ENCODE measurements around the gene KIF3A. TPM values are rescaled to one million over a fixed set of nuclear protein-coding genes. Genes with fewer than 3 reads are reported as not detected.

Gene KIF3A
- total RNA-seq, 1 donor from 2014 or later = 20.7 TPM

DNA sequence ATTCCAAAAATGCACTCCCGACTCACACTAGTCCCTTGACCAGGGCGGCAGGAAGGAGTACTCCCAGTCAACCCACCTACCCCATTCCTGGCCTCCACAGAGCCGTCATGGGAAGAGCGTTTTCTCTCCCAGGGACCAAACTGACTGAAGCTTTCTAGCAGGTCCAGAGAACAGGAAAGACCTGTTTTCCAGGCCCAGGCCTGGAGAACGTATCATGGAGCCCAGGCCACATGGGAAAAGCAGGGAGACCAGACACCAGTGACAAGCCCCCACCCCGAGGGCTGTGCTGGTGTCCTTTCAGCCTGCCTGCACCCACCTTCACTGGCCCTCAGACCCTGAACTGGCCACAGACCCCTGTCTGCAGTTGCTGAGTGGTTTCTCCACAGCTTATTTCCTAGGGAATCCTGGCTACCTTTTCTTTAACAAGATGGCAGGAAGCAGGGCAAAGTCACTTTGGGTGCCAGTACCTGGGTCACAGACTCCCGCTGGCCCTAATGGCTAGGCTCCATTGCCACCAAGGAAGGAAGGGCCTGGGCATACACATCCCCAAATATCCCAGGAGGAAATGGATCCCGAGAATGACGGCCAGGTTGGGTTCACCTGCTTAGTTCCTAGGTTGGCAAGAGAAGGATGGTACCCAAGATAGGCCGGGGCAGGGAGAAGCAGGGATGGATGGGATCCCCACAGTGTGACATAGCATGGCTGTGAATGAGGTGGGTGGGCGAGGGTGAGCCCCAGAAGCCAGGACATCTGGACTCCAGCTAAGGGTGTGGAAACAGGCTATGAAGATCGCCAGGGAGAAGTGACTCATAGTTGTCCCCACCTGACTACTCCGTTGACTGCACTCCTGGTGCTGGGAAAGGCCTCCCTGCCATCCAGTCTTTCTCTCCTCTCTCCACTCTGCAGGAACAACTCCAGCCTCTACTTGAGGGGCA is 22.0 kb upstream of the KIF3A start:
- intact Hi-C loops (cut with DNase I) = no loop called here
- DNase-seq (ENCODE audit: low spot score) = no peak
- ATAC-seq = no peak

DNA sequence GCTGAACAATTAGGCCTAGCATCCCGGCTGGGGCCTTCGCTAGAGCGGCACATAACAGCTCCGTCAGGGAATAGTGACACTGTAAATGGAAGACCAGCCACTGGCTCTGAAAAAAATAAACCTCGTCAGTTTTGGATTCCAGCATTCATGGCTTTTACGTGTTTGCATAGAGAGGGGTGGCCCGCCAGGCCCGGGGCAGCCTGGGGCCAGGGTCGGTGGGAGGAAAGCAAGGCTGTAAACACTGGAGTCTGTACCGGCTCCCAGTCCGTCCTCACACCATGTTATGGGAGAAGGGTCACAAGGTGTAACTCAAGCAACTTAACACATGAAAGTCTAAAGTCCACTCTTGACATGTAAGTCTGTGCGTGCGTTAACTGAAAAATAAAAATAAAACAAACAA is 21.1 kb upstream of the KIF3A start:
- intact Hi-C loops (cut with DNase I) = no loop called here

DNA sequence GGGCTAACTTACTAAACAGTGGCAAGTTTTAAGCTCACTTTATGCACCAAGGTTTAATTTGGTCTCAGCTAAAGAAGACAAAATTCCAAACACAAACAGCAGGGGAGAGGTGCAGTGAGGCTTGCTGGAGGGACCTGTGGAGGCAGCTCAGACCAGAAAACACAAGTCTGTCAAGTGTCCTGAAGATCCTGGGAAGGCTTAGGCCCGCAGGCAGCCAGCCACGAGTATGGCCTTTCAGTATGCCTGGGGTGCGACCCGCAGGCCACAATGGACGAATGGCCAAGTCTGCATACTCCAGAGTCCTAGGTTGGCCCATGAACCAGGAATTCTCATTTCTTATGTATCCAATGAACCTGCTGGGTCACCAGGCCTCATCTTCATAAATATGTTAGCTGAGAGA is 19.2 kb upstream of the KIF3A start:
- intact Hi-C loops (cut with DNase I) = no loop called here
- ATAC-seq = no peak

More for the DNA sequence above, 21.1 kb upstream of the KIF3A start:
- DNase-seq (ENCODE audit: low spot score) (no peak), ATAC-seq (no peak)

DNA sequence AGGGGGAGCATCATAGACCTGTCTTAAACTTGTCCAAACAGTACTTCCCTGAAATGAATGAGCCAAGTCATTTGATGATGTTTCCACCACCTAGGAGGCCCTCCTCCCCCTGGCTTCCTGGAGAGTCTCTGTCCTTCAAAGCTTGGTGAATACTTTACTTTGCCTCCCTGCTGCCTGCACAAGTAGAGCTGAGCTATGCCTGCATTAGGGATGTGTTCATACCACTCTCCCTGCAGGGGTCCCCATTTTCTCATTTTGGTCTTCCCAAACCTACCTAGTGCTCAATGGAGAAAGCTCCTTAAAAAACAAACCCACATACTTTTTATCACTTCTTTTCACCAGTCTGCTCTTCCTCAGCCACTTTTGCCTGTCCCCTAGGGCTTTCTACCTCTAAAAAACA is 17.6 kb upstream of the KIF3A start:
- DNase-seq (ENCODE audit: low spot score) (no peak), ATAC-seq (no peak)
- intact Hi-C loops (cut with DNase I) = no loop called here

More for the DNA sequence above, 19.2 kb upstream of the KIF3A start:
- DNase-seq (ENCODE audit: low spot score) = no peak

DNA sequence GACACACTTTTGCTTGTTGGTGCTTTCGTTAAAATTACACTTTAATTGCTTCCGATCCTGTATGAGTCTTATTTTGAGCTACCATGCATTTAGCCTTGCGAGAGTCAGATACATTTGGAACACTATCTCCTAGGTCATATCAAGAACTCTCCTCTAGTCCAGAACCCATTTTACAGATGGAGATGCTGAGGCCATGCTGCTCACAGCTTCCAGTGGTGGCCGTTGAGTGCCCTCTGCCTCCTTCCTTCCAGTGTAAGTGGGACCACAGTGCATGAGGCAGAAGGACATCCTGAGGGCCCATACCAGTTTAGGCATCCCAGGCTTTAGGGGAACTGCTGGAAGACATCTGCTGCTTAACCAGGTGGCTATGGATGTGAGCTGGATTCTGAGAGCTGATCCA is 16.8 kb upstream of the KIF3A start:
- ATAC-seq = no peak
- intact Hi-C loops (cut with DNase I) = no loop called here
- DNase-seq (ENCODE audit: low spot score) = no peak

DNA sequence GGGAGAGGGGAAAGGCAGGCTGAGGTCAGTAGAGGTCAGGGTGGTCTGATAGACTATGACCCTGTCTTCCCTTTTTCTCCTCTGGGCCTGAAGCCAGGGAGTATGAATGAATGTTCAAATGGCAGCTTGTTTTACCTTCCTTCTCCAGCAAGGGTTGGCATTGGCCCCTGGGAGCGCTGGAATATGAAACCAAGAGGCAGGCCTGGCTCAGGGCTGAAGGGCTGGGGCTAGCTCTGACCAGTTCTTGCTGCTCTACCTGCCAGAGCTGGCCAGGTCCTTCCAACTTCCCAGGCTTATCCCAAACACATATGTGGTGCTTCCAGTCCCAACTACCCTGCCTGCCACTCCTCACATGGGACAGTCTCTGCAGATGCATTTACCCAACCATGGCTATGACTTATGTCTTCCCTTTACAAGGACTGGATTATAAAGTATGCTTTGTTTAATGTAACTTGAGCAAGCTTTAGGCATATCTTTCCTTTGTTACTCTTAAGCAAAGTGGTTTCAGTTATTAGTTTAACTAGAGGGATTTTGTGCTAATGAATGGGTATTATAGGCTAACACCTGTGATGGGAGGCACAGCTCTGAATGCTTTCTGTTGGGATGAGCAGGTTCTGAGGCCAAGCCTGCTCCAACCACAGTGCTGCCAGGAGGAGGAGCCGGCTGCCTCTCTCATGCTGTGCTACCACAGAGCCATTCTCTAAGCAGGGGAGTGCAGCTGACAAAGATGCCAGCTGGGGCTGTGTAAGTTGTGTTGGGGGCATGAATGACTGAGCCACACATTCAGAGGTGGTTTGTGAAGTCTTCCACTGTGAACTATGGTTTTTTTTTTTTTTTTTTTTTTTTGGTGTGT is 16.0 kb upstream of the KIF3A start:
- intact Hi-C loops (cut with DNase I) = no loop called here
- no peak for ATAC-seq

DNA sequence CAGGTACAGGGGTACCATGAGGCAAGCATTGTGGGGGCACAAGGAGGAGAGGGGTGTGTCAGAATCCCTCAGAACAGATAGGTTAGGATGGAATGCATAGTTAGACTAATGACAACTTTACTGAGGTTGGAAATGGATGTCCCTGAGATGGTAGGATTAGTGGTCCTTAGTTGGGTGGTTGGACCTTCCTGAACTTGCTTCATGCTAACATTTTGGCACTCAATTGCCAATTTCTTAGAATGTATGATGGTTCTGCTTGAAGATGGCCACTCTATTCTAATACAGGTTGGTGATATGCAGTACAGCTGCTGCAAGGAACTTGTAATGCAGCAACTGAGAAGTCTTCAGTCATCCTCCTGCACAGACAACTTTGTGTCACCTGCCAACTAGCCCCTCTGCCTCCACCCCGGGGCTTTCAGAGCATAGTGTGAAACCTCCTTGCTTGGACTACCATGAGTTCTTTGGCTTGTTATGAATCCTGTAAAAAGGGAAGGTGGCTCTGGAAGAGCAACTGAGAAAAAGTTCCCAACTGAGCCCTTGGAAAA is 15.3 kb upstream of the KIF3A start:
- DNase-seq (ENCODE audit: low spot score) (no peak), ATAC-seq (no peak)
- intact Hi-C loops (cut with DNase I) = no loop called here

More for the DNA sequence above, 16.0 kb upstream of the KIF3A start:
- no peak for DNase-seq (ENCODE audit: low spot score)

DNA sequence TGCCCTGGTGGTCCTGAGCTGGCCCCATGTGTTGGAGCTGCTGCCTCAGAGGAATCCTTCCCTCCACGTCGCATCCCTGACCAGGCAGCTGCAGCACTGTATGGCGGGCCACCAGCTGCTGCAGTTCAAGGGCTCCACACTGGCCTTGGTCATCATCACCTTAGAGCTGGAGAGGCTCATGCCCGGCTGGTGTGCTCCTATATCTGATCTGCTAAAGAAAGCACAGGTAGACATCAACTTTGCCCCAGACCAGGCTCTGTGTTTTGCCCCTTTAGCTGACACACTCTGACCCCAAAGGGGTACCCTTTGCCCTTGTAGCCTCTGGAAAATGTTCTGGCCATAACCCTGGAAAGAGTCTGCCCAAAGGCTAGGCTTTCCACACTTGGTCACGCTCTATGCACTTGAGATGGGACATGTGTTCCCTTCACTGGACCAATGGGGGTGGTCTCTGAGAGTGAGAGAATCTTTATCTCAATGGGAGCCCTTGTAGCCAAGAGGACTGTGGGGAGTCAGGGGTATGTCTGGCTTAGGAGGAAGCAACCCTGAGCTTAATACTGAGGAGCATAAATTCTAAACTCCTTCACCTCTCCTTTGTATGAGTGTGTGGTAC is 14.7 kb upstream of the KIF3A start:
- intact Hi-C loops (cut with DNase I) = no loop called here
- DNase-seq (ENCODE audit: low spot score) = no peak
- ATAC-seq = peak; percentile 8

DNA sequence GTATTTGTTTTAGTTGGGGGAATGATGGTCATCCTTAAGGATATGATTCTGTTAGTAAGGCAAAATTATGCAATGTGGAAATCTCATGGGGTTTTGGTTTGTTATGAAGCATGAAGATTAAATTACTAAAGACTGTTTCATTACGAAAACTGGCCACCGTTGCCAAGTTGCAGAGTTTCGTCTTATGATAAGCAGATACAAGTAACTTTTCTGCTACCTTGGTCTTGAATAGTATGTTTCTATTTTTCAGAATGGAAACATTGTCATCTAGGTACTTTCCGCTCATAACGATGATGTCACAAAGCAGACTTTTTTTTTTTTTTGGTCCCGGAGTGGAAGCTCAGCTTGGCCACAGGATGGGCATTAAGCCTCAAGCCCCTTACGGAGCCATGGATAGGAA is 14.1 kb upstream of the KIF3A start:
- DNase-seq (ENCODE audit: low spot score) = peak; percentile 85
- intact Hi-C loops (cut with DNase I) = no loop called here
- ATAC-seq = peak; percentile 86

DNA sequence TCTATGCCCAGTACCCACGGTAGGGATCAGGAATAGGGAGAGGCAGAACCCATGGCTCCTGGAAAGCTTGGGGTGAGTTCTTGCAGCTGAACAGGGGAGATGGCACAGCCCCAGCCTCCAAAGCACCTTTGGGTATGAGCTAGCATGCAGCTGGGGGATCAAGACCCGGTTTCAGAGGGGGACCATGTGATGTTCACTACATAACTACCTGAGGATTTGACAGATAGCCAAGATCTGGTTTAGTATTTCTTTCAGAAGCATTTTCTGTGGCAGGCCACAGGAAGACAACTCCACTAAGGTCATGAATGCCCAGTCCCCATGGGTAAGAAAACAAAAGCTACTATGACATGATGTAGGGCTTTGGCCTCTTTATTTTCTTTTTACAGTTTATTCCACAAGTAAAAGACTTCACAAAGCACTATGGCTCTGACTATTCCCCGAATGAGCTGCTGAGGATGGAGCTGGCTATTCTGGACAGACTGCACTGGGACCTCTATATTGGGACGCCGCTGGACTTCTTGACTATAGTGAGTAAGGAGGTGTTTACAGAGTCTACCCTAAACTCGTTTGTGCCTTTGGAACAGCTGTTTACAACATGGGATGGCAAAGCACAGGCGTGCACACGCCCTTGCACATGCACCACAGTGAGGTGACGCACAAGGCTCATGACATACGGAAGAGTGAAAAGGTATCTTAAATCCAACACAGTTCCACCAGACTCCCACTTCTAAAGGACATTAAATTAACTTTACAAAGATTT is 13.3 kb upstream of the KIF3A start:
- peak; percentile 11 for ATAC-seq
- DNase-seq (ENCODE audit: low spot score) = no peak
- intact Hi-C loops (cut with DNase I) = no loop called here

DNA sequence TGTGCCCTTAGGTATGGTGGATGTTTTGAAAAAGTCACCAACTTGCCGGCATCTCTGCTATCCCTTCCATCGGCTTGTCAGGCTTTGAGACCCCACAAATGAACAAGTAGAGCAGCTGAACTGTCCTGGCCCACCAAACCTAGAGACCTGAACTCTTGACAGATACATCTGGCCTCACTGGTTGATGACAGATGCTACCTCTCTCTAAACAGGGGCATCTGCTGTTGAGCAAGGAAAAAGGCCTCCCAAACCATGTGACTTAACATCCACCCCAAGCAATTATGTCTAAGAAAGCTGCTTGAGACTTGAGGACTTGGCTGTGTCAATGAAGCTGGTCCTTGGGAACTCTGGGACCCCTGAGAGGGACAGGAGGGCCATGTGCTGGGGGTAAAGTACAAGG is 12.2 kb upstream of the KIF3A start:
- ATAC-seq (no peak), DNase-seq (ENCODE audit: low spot score) (no peak)
- intact Hi-C loops (cut with DNase I) = loop anchor here (5.0 kb wide), 1 partner anchor 663 kb away; no protein-coding TSS in a partner anchor

DNA sequence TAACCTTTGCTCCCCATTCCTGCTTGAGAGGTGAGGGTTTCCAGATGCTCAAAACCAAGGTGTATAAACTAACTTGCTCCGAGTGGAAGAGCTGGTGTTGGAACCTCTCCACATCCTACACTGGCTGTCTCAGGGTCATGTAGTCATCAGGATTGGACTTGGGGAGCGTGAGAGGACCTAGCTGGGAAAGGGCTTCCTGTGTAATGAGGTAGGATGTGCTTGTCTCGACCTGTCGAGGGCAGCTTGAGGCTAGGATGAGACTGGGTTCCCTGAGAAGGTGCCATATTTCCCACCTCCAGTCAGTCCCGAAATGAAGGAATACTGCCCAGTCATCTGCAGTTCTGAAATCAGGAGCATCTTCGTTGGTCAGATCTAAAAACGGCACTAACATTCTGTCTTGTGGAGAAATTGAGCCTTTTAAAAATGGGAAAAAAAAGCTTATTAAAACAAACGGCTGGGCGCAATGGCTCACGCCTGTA is 11.2 kb upstream of the KIF3A start:
- ATAC-seq (no peak), DNase-seq (ENCODE audit: low spot score) (no peak)
- intact Hi-C loops (cut with DNase I) = loop anchor here (5.0 kb wide), 1 partner anchor 664 kb away; no protein-coding TSS in a partner anchor

DNA sequence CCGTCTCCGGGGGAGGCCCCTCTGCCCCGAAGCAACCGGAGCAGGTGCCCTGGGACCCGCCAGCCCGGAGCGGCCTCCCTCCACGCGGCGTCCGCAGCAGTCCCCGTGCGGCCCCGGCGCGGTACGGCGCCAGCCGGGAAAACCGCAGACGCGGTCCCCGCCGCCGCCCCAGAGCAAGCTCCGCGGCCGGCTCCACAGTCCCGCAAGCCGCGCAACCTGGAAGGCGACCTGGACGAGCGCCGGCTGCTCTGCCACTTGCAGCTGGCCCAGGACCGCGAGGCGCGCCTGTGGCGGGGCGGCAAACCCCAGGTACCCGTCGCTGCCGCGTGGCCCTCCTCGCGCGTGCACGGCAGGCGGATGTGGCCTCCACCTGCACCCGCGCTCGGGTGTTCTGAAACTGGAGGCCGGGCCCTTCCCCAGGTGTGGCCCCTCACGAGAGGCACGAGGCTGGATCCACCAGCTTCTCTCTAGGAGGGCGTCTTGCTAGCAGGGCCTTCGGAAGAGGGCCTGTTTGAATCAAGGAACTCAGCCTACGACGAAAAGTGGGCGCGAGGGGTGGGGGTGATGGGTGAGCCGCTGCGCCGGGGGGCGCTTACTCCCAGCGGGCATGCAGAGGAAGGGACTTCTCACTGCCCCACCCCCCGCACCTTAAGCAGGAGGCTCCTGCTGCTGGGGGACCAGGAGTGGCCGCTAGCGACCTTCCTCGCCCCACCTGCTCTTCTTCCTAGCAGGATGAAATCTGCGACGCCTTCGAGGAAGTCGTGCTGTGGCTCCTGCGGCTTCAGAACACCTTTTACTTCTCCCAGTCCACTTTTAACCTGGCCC is 10.5 kb upstream of the KIF3A start:
- DNase-seq (ENCODE audit: low spot score) = no peak
- intact Hi-C loops (cut with DNase I) = loop anchor here (5.0 kb wide), 1 partner anchor 664 kb away; no protein-coding TSS in a partner anchor
- ATAC-seq = no peak

DNA sequence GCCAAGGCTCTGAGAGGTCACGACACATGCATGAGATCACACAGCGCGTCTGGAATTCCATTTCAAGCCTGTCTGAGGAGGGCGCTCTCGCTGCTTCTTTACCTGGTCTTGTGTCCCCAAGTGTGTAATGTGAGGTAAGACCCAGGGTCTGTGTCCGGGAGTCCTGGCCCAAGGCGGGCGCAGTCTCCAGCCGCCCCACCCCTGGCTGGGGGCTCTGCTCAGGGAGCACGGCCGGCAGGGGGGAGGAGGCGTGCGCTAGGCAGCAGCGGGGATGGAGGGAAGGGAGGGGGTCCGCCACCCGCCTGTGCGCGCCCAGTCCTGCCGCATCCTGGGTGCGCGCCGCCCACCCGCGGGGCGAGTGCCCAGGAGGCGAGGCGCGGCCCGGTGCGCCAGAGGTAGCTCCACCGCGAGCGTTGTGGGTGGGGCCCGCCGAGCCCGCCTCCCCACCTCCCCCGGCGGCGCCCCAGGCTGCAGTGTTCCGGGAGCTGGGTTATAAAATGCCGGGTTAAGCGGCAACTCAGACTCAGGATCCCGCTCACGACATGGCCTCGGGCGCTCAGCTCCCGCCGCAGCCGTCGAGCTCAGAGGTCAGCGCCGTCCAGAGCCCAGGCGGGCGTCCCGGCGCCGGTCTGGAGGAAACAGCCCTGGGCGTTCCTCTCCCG is 9.7 kb upstream of the KIF3A start, which contains the start of gene CCNI2:
Gene CCNI2 (plus strand): TSS at position 473 of the 662 bp plus-strand sequence. CDS start 70 bp downstream, at position 543.
- intact Hi-C loops (cut with DNase I) = loop anchor here (5.0 kb wide), 1 partner anchor 665 kb away; no protein-coding TSS in a partner anchor
- ATAC-seq (no peak), DNase-seq (ENCODE audit: low spot score) (no peak)

DNA sequence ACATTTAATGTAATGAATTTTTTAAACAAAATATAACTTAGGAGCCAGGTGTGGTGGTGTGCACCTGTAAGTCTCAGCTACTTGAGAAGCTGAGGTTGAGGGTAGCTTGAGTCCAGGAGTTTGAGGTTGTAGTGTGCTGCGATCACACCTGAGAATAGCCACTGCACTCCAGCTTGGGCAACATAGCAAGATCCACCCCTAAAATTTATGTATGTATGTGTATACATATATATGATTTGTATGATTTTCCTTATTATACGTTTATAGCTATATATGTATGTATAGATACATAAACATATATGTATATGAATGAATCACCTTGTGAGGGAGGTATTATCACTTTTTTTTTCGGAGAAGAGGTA is 9.2 kb upstream of the KIF3A start:
- intact Hi-C loops (cut with DNase I) = loop anchor here (5.0 kb wide), 1 partner anchor 666 kb away; no protein-coding TSS in a partner anchor
- ATAC-seq (no peak), DNase-seq (ENCODE audit: low spot score) (no peak)

DNA sequence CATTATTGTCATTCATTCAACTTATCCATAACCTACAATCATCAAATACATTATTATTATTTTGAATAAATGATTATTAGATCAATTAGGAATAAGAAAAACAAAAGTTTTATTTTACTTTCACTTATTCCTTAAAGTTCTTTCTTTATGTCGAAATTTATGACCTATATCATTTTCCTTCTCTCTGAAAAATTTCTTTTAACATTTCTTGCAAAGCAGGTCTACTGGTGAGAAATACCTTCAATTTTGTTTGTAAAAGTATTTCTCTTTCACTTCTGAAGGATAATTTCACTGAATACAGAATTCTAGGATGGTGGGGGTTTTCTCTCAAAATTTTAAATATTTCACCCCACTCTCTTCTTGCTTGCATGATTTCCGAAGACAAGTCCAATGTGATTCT is 7.3 kb upstream of the KIF3A start:
- DNase-seq (ENCODE audit: low spot score) = no peak
- ATAC-seq = no peak
- intact Hi-C loops (cut with DNase I) = loop anchor here (5.0 kb wide), 1 partner anchor 668 kb away; no protein-coding TSS in a partner anchor

DNA sequence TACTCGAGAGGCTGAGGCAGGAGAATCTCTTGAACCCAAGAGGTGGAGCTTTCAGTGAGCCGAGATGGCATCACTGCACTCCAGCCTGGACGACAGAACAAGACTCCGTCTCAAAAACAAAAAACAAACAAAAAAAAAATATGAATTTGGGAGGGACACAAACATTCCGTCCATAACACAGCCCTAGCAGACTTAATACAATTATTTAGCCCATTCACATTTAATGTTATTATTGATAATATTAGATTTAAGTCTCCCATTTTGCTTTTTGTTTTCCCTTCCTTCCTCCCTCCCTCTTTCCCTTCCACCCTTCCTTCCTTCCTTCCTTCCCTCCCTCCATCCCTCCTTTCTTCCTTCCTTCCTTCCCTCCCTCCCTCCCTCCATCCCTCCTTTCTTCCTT is 5.3 kb upstream of the KIF3A start:
- intact Hi-C loops (cut with DNase I) = no loop called here
- ATAC-seq (no peak), DNase-seq (ENCODE audit: low spot score) (no peak)
